Mesenchymal stem cell (in vitro differentiated cells and primary cell): ENCODE results near the gene NAB2.

Experiments used
- DNase-seq: peaks from one replicate; pipeline ENCODE4 v3.0.0-alpha.2; 2013
- H2AFZ ChIP-seq: one replicate; pipeline ENCODE4 v1.6.1; 2013; ENCODE audit warnings: low read depth, mild to moderate bottlenecking, control low read depth, inconsistent platforms, low read length, moderate library complexity
- H2AK5ac ChIP-seq: 2 replicates; pipeline ENCODE4 v1.6.1; 2013; ENCODE audit warnings: low read length, moderate library complexity, mild to moderate bottlenecking, inconsistent platforms; ENCODE audit not compliant: severe bottlenecking
- H2BK120ac ChIP-seq: one replicate; pipeline ENCODE4 v1.6.1; 2013; ENCODE audit warnings: low read depth, mild to moderate bottlenecking, inconsistent platforms, low read length, moderate library complexity
- H2BK12ac ChIP-seq, 2 experiments: one replicate each; pipeline ENCODE4 v1.6.1; 2013; ENCODE audit warnings: inconsistent platforms in 2 of 2, low read length in 2 of 2, mild to moderate bottlenecking in 2 of 2, moderate library complexity in 2 of 2, control low read depth in 1 of 2
- H2BK15ac ChIP-seq: one replicate; pipeline ENCODE4 v1.6.1; 2013; ENCODE audit warnings: mild to moderate bottlenecking, low read depth, inconsistent platforms; ENCODE audit not compliant: poor library complexity, severe bottlenecking
- H2BK5ac ChIP-seq: 2 replicates; pipeline ENCODE4 v1.6.1; 2013; ENCODE audit warnings: low read depth, mild to moderate bottlenecking, low read length, control low read depth, inconsistent platforms; ENCODE audit not compliant: poor library complexity, severe bottlenecking
- H3K14ac ChIP-seq, 2 experiments: one replicate each; pipeline ENCODE4 v1.6.1; 2013; ENCODE audit warnings: inconsistent platforms in 2 of 2, low read length in 2 of 2, control low read depth in 1 of 2, mild to moderate bottlenecking in 1 of 2, moderate library complexity in 1 of 2
- H3K18ac ChIP-seq, 2 experiments: one replicate each; pipeline ENCODE4 v1.6.1; 2013; ENCODE audit warnings: inconsistent platforms in 2 of 2, low read length in 2 of 2, control low read depth in 1 of 2, low read depth in 1 of 2, mild to moderate bottlenecking in 1 of 2
- H3K23ac ChIP-seq, 2 experiments: one replicate each; pipeline ENCODE4 v1.6.1; 2013; ENCODE audit warnings: inconsistent platforms in 2 of 2, low read length in 2 of 2, mild to moderate bottlenecking in 2 of 2, moderate library complexity in 2 of 2, control low read depth in 1 of 2
- H3K27ac ChIP-seq: 2 replicates; pipeline ENCODE4 v1.5.1; 2013; ENCODE audit warnings: mild to moderate bottlenecking, moderate library complexity, low read length, control low read depth, inconsistent platforms; ENCODE audit not compliant: poor library complexity, severe bottlenecking
- H3K27me3 ChIP-seq, 2 experiments: 2 replicates each; pipeline versions ENCODE4 v1.6.1 to v1.7.0; 2013; ENCODE audit warnings: low read length in 2 of 2, mild to moderate bottlenecking in 2 of 2, moderate library complexity in 2 of 2, control low read depth in 1 of 2, inconsistent platforms in 1 of 2; ENCODE audit not compliant: control insufficient read depth in 1 of 2, insufficient read depth in 1 of 2
- H3K36me3 ChIP-seq, 2 experiments: 2 replicates each; pipeline versions ENCODE4 v1.6.1 to v1.7.0; 2013; ENCODE audit warnings: low read length in 2 of 2, control low read depth in 1 of 2, inconsistent platforms in 1 of 2, low read depth in 1 of 2, mild to moderate bottlenecking in 1 of 2; ENCODE audit not compliant: insufficient read depth in 2 of 2, control insufficient read depth in 1 of 2
- H3K4ac ChIP-seq, 2 experiments: one replicate each; pipeline ENCODE4 v1.6.1; 2013; ENCODE audit warnings: inconsistent platforms in 2 of 2, low read length in 2 of 2, mild to moderate bottlenecking in 2 of 2, moderate library complexity in 2 of 2, control low read depth in 1 of 2, low read depth in 1 of 2
- H3K4me1 ChIP-seq: 2 replicates; pipeline ENCODE4 v1.6.1; 2013; ENCODE audit warnings: low read depth, low read length, control low read depth; ENCODE audit not compliant: control insufficient read depth, insufficient read depth
- H3K4me2 ChIP-seq: 2 replicates; pipeline ENCODE4 v1.6.1; 2013; ENCODE audit warnings: low read length, mild to moderate bottlenecking, inconsistent platforms; ENCODE audit not compliant: poor library complexity, severe bottlenecking
- H3K4me3 ChIP-seq, 2 experiments: 2 replicates each; pipeline versions ENCODE4 v1.5.1 to v1.7.0; 2013; ENCODE audit warnings: low read length in 2 of 2, mild to moderate bottlenecking in 2 of 2, control low read depth in 1 of 2, low read depth in 1 of 2; ENCODE audit not compliant: insufficient read depth in 1 of 2
- H3K79me1 ChIP-seq: replicated peaks from 2 replicates; pipeline ENCODE4 v1.6.1; 2013; ENCODE audit warnings: mild to moderate bottlenecking, control low read depth, low read length, inconsistent platforms; ENCODE audit not compliant: poor library complexity, severe bottlenecking
- H3K9ac ChIP-seq: 2 replicates; pipeline ENCODE4 v1.7.0; 2013; ENCODE audit warnings: mild to moderate bottlenecking, low read length, moderate library complexity
- H3K9me3 ChIP-seq: 2 replicates; pipeline ENCODE4 v1.7.0; 2013; ENCODE audit warnings: mild to moderate bottlenecking, low read length; ENCODE audit not compliant: control insufficient read depth
- H4K8ac ChIP-seq: one replicate; pipeline ENCODE4 v1.6.1; 2013; ENCODE audit warnings: inconsistent platforms, mild to moderate bottlenecking, low read length, moderate library complexity
- H4K91ac ChIP-seq: one replicate; pipeline ENCODE4 v1.6.1; 2013; ENCODE audit warnings: mild to moderate bottlenecking, low read length, inconsistent platforms
- WGBS: methylation state at CpG from one replicate; pipeline ENCODE4 v1.1.7; 2013; ENCODE audit warnings: mixed read lengths; 5-methylcytosine and 5-hydroxymethylcytosine counted together

The NAB2 gene

DNA sequence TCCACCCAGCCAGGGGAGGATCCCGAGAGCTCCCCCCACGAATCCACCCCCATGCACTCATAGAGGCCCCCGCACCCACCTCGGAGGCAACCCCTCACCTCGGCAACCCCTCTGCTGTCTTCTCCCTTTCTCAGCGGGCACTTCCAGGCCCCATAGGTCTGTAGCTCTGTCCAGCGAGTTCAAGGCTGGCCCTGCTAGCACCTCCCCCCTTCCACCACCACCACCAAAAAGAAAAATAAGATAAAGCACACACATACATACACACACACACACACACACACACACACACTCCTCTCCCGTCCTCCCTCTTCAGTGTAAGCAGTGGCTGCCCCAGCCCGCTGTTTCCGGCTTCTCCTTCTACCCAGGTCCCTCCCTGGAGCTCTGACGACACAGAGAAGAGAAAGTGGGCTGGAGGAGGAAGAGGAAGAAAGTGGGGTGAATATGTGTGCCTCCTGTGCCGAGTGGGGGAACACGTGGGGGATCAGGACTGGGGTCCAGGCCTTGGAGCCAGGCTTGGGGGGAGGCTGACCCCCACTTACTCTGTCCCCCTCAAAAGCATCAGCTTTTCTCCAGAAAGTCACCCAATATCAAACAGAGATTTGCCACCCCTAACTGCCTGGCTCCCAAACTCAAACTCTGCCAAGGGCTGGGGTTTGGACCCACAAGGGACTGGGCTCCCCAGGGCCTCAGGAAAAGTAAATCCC, 22.3 kb downstream of the NAB2 start, which contains the start of gene STAT6:
STAT6 (minus strand) TSS at position 332 of the 704 bp plus-strand sequence. CDS start 3,084 bp downstream, outside the sequence.
- H2BK15ac ChIP-seq = peak within 1 kb of the TSS; percentile 90
- H2AFZ ChIP-seq = peak within 1 kb of the TSS; percentile 32
- H4K8ac ChIP-seq = peak within 1 kb of the TSS; percentile 99
- peak within 1 kb of the TSS; percentile 98 to 99 for H3K18ac ChIP-seq
- DNase-seq = peak; percentile 96
- H3K4me3 ChIP-seq = peak within 1 kb of the TSS; percentile 72 to 98
- H2BK12ac ChIP-seq = peak within 1 kb of the TSS; percentile 96 to 97
- H3K36me3 ChIP-seq = peaks cover 14 to 24% of the 10 kb centered on the region in 2 experiments
- no peaks in the 10 kb centered on the region for H3K9me3 ChIP-seq
- H4K91ac ChIP-seq = peak within 1 kb of the TSS; percentile 100
- peak within 1 kb of the TSS; percentile 99 for H2BK120ac ChIP-seq
- H2AK5ac ChIP-seq = peak within 1 kb of the TSS; percentile 96
- peak within 1 kb of the TSS; percentile 93 for H3K27ac ChIP-seq
- H3K4me2 ChIP-seq = peak within 1 kb of the TSS; percentile 93
- peaks cover 19% of the 10 kb centered on the region for H3K4me1 ChIP-seq
- H3K14ac ChIP-seq = peak within 1 kb of the TSS; percentile 99 to 100
- H2BK5ac ChIP-seq = peak within 1 kb of the TSS; percentile 84
- H3K4ac ChIP-seq = peak within 1 kb of the TSS; percentile 99 to 100
- under 1% methylated on average over 12 of the region's 13 CpGs for WGBS
- peaks cover 16% of the 10 kb centered on the region for H3K79me1 ChIP-seq
- peak within 1 kb of the TSS; percentile 83 to 94 for H3K23ac ChIP-seq
- peak within 1 kb of the TSS; percentile 97 for H3K9ac ChIP-seq
- H3K27me3 ChIP-seq = no peaks in the 10 kb centered on the region

DNA sequence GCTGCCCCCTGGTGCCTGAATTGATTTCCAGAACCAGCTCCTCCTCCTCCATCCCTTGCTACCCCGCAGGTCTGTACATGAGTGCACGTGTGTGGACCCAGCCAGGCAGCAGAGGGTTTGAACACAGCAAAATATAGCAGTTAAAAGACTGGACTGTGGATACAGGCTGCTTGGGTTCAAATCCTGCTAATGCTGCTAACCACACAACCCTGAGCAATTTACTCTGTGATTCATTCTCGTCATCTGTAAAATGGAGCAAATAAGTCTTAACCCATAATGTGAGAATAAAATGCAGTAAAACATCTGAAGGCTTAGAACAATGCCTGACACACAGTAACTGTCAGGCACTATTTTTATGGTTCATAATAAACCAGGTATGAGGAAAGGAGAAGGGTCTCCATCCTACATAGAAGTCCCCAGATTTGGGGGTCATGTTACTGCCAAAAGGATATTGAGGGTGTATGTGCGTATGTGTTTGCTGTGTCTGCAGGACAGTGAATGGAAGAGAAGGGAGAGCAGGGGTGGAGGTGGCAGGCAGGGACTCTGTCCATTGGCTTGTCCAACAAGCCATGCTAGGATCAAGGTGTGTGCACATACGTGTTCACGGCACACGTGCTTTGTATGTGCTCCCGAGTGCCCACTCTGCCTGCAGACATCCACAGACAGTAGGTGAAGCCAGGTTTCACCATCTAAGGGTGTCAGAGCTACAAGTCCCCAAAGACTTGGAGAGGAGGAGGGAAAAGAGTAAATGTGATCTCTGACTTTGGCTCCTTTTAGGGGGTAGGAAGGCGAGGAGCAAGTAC, 23.8 kb downstream of the NAB2 start:
- no peak overlapping the region for H3K14ac ChIP-seq
- peak overlapping the region; percentile 97 for H3K9ac ChIP-seq
- H3K4me2 ChIP-seq = peak overlapping the region; percentile 93
- H3K4ac ChIP-seq = peak overlapping the region in 1 of 2 experiments; percentile 13
- H2BK5ac ChIP-seq = no peak overlapping the region
- H2AFZ ChIP-seq = no peak overlapping the region
- H3K27ac ChIP-seq = peak overlapping the region; percentile 93
- DNase-seq = no peak
- H4K8ac ChIP-seq = no peak overlapping the region
- peak overlapping the region; percentile 11 to 37 for H3K18ac ChIP-seq
- peak overlapping the region; percentile 9 for H4K91ac ChIP-seq
- peaks cover 5% of the 10 kb centered on the region for H3K79me1 ChIP-seq
- WGBS = 65% methylated on average over 7 of the region's 9 CpGs
- H3K9me3 ChIP-seq = no peaks in the 10 kb centered on the region
- no peaks in the 10 kb centered on the region for H3K27me3 ChIP-seq
- no peak overlapping the region for H3K23ac ChIP-seq
- H2BK15ac ChIP-seq = no peak overlapping the region
- H3K4me1 ChIP-seq = peaks cover 16% of the 10 kb centered on the region
- H3K4me3 ChIP-seq = peak overlapping the region; percentile 32 to 98
- no peak overlapping the region for H2AK5ac ChIP-seq
- H2BK120ac ChIP-seq = no peak overlapping the region
- peak overlapping the region; percentile 43 to 90 for H2BK12ac ChIP-seq
- peaks cover 2 to 9% of the 10 kb centered on the region in 2 experiments for H3K36me3 ChIP-seq

- WGBS = 96% methylated on average over 5 of the region's 5 CpGs
- H3K27me3 ChIP-seq = no peaks in the 10 kb centered on the region
Observed at GRCh38 chr12:57116580-57117281, 27.8 kb downstream of the NAB2 start.

More at GRCh38 chr12:57116580-57117281, 27.8 kb downstream of the NAB2 start:
- no peak overlapping the region for H4K8ac ChIP-seq
- H2BK5ac ChIP-seq = no peak overlapping the region
- no peak overlapping the region for H3K14ac ChIP-seq
- H2AFZ ChIP-seq = no peak overlapping the region
- H2BK120ac ChIP-seq = no peak overlapping the region
- H2BK15ac ChIP-seq = no peak overlapping the region
- H3K4ac ChIP-seq = no peak overlapping the region
- H4K91ac ChIP-seq = no peak overlapping the region
- H3K9ac ChIP-seq = no peak overlapping the region
- H3K23ac ChIP-seq = no peak overlapping the region
- H3K9me3 ChIP-seq = no peaks in the 10 kb centered on the region
- H2AK5ac ChIP-seq = no peak overlapping the region
- H2BK12ac ChIP-seq = no peak overlapping the region
- no peak overlapping the region for H3K4me3 ChIP-seq
- DNase-seq = no peak
- H3K4me2 ChIP-seq = no peak overlapping the region
- H3K4me1 ChIP-seq = peaks cover 5% of the 10 kb centered on the region
- no peak overlapping the region for H3K18ac ChIP-seq
- no peak overlapping the region for H3K27ac ChIP-seq
- H3K36me3 ChIP-seq = no peaks in the 10 kb centered on the region
- H3K79me1 ChIP-seq = no peaks in the 10 kb centered on the region
